Measurements from ENCODE around the gene ST14. TPM values are rescaled to one million over a fixed set of nuclear protein-coding genes. Genes with fewer than 3 reads are reported as not detected.

ST14 gene
- total RNA-seq, 2 donors from 2014 or later = 17.5 to 21.7 TPM

DNA sequence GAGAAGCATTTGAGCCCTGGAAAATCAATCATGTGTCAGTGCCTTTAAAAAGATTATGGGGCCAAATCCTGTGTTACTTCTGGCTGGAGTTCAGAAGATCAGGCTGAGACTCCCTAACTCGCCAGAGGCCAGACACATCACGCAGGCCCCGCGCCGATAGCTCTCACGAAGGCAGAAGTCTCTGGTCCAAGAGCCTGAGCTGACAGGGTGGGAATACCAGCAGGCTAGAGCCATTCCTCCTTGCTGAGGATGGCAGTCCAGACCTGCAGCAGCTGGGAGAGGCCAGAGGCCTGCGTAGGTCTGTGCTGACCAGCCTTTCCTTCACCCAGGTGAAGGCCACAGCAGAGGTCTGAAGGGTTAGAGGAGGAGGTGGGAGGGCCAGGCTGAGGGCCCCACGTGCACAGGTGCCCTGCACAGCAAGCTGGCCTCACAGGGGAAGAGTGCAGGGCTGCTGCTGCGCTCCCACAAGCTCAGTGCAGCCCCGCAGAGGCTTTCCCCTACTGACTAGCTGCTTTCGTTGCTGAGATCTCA is 52.9 kb downstream of the ST14 start:
- Histone ChIP-seq H3K27me3 (ENCODE audit: control insufficient read depth, insufficient read depth, low read length, poor library complexity, severe bottlenecking) (no peaks in the 10 kb centered on the region), H3K9me3 (ENCODE audit: control insufficient read depth, low read length) (no peaks in the 10 kb centered on the region), H3K9ac (ENCODE audit: extremely low read depth, low read length, poor library complexity, severe bottlenecking) (no peak overlapping the region), H3K4me1 (ENCODE audit: control insufficient read depth, insufficient read depth, low read length) (no peaks in the 10 kb centered on the region), H3K4me3 (ENCODE audit: low read length) (no peak overlapping the region), H3K36me3 (ENCODE audit: control insufficient read depth, insufficient read depth, low read length) (no peaks in the 10 kb centered on the region), H3K27ac (ENCODE audit: low read depth, low read length) (no peak overlapping the region)
- DNase-seq = peak; percentile 47
- Mint-ChIP-seq H3K27me3 (ENCODE audit: insufficient read depth) (peaks cover 3% of the 10 kb centered on the region), H3K4me1 (no peaks in the 10 kb centered on the region), H3K9me3 (no peaks in the 10 kb centered on the region), H3K36me3 (ENCODE audit: low read depth) (no peaks in the 10 kb centered on the region), H3K4me3 (no peak overlapping the region), H3K27ac (no peak overlapping the region)
- TF ChIP-seq, protein P1, sequence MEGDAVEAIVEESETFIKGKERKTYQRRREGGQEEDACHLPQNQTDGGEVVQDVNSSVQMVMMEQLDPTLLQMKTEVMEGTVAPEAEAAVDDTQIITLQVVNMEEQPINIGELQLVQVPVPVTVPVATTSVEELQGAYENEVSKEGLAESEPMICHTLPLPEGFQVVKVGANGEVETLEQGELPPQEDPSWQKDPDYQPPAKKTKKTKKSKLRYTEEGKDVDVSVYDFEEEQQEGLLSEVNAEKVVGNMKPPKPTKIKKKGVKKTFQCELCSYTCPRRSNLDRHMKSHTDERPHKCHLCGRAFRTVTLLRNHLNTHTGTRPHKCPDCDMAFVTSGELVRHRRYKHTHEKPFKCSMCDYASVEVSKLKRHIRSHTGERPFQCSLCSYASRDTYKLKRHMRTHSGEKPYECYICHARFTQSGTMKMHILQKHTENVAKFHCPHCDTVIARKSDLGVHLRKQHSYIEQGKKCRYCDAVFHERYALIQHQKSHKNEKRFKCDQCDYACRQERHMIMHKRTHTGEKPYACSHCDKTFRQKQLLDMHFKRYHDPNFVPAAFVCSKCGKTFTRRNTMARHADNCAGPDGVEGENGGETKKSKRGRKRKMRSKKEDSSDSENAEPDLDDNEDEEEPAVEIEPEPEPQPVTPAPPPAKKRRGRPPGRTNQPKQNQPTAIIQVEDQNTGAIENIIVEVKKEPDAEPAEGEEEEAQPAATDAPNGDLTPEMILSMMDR (conservative IDR thresholded peaks at IDR 0.05) = no peak
- 84 to 87% methylated on average over 9 to 11 of the region's 11 CpGs for WGBS, 2 experiments (ENCODE audit: insufficient coverage in 1 of 2, insufficient read length in 1 of 2)

- TF ChIP-seq, protein P1 (conservative IDR thresholded peaks at IDR 0.05) = peak; percentile 98
- 43 to 58% methylated on average over 19 to 28 of the region's 28 CpGs for WGBS, 2 experiments (ENCODE audit: insufficient coverage in 1 of 2, insufficient read length in 1 of 2)
- H3K4me1 ChIP-seq (ENCODE audit: control insufficient read depth, insufficient read depth, low read length) = no peaks in the 10 kb centered on the region
- H3K4me3 ChIP-seq (ENCODE audit: low read length) = no peak overlapping the region
- Mint-ChIP-seq H3K9me3 (no peaks in the 10 kb centered on the region), H3K4me1 (no peaks in the 10 kb centered on the region), H3K36me3 (ENCODE audit: low read depth) (no peaks in the 10 kb centered on the region), H3K27me3 (ENCODE audit: insufficient read depth) (peaks cover 3% of the 10 kb centered on the region), H3K27ac (no peak overlapping the region), H3K4me3 (no peak overlapping the region)
- no peaks in the 10 kb centered on the region for H3K36me3 ChIP-seq (ENCODE audit: control insufficient read depth, insufficient read depth, low read length)
- DNase-seq = peak; percentile 93
- no peak overlapping the region for H3K9ac ChIP-seq (ENCODE audit: extremely low read depth, low read length, poor library complexity, severe bottlenecking)
- no peak overlapping the region for H3K27ac ChIP-seq (ENCODE audit: low read depth, low read length)
- no peaks in the 10 kb centered on the region for H3K27me3 ChIP-seq (ENCODE audit: control insufficient read depth, insufficient read depth, low read length, poor library complexity, severe bottlenecking)
- no peaks in the 10 kb centered on the region for H3K9me3 ChIP-seq (ENCODE audit: control insufficient read depth, low read length)
These were observed 53.8 kb downstream of the ST14 start for GRCh38 chr11:130213143-130213978.

DNA sequence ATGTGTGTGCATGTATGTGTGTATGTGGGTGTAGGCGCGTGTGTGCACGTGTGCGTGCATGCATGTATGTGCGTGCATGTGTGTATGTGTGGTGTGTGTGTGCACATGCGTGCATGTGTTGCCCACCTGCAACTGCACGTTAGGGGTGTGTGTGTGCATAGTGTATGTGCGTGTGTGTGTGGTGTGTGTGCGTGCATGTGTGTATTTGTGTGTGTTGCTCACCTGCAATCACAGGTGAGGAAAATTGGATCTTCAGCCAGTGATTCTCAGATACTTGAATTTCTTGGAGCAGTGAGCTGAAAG is 54.3 kb downstream of the ST14 start:
- Mint-ChIP-seq H3K27me3 (ENCODE audit: insufficient read depth) (peaks cover 3% of the 10 kb centered on the region), H3K36me3 (ENCODE audit: low read depth) (no peaks in the 10 kb centered on the region), H3K4me3 (no peak overlapping the region), H3K27ac (no peak overlapping the region), H3K9me3 (no peaks in the 10 kb centered on the region), H3K4me1 (no peaks in the 10 kb centered on the region)
- H3K9me3 ChIP-seq (ENCODE audit: control insufficient read depth, low read length) = no peaks in the 10 kb centered on the region
- H3K4me3 ChIP-seq (ENCODE audit: low read length) = no peak overlapping the region
- no peak for DNase-seq
- H3K27ac ChIP-seq (ENCODE audit: low read depth, low read length) = no peak overlapping the region
- no peaks in the 10 kb centered on the region for H3K36me3 ChIP-seq (ENCODE audit: control insufficient read depth, insufficient read depth, low read length)
- WGBS, 2 experiments (ENCODE audit: insufficient coverage in 1 of 2, insufficient read length in 1 of 2) = 92 to 100% methylated on average over 2 to 9 of the region's 9 CpGs
- H3K4me1 ChIP-seq (ENCODE audit: control insufficient read depth, insufficient read depth, low read length) = no peaks in the 10 kb centered on the region
- H3K27me3 ChIP-seq (ENCODE audit: control insufficient read depth, insufficient read depth, low read length, poor library complexity, severe bottlenecking) = no peaks in the 10 kb centered on the region
- H3K9ac ChIP-seq (ENCODE audit: extremely low read depth, low read length, poor library complexity, severe bottlenecking) = no peak overlapping the region
- TF ChIP-seq, protein P1 (conservative IDR thresholded peaks at IDR 0.05) = no peak
